ENCODE data around the gene TMEM247.

The TMEM247 gene

DNA sequence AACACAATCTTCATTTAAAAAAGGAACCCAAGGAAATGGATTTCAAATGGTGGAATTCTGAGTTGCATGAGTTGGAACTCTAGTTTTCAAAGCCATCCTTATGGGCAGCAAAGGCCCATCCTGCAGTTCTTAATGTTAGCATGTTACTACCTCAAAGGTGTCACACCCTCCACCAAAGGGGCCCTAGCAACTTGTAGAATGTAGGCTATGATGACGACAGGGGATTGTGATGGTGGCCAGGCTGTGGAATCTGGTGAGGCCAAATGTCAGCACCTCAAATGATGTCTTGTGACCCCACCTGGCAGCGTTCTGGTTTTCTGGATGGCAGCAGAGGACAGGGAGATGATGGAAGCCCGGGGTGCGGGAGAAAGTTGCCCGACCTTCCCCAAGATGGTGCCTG, at the start of gene TMEM247:
TMEM247 (plus strand) TSS at position 301 of the 400 bp plus-strand sequence.
- DNase-seq, result no peak

DNA sequence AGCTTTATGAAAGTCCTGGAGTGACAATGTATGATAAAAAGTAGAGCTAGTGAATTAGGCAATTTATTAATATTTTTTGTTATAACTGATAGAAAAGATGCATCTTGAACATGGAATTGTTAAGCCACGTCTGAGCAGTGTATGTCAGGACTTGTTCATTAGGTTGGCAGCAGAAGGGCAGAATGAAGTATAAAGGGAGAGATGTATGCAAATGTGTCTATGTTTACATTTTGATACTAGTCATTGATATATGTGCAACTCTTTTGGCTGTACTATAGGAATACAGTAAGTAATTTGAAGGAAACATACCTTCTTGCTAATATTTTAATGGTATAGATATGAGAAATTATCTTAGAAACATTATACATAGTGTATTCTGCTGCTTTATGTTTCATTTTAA, 49.0 kb upstream of the TMEM247 start:
- no peak for DNase-seq

DNA sequence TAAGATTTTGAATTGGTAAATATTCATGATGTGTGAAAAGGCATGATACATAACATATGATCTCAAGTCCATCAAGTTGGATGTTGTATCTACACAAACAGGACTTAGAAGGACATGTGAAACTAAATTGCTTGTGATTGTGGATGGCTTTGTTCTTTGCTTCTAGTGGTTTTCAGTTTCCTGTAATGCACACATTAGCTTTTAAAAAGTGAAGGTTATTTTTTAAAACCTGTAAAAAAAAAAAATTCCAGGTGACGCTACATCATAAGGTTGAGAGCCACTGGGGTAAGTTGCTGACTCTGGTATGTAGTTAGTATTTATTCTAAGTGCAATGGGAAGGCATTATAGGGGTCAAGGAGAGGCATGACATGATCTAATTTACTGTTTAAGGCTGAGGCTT, 48.4 kb upstream of the TMEM247 start:
- no peak for DNase-seq

DNA sequence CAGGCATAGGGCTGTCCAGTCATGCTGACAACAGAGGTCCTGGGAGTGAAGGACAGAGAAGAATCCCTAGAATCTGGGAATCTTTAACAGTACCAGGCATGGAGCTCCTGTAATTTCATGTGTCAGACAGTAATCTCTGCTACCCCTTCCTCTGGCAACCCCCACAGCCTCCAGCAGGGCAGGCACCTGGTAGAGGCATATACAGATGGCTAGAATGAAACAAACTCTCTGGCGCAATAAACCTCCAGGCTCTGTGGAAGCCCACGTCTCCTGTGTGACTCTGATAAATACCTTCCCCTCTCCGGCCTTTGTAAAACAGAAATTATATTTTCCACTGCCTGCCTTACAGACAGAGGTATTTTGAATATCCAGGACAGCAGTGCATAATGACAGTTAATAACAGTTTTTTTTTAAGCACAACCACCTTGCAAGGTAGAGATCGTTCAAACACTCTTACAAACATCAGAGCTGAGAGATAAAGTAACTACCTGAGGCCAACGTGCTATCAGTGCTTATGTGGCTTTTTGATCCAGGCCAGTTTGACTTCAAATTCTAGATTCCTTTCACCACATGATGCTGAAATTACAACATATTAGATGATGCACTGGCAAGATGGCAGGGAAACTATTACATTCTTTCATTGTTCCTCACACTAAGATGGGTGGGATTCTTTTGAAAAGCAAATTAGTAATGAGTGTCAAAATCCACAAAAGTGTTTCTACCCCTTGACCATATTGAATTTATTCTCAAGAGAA, 47.7 kb upstream of the TMEM247 start:
- DNase-seq, result peak; percentile 67

DNA sequence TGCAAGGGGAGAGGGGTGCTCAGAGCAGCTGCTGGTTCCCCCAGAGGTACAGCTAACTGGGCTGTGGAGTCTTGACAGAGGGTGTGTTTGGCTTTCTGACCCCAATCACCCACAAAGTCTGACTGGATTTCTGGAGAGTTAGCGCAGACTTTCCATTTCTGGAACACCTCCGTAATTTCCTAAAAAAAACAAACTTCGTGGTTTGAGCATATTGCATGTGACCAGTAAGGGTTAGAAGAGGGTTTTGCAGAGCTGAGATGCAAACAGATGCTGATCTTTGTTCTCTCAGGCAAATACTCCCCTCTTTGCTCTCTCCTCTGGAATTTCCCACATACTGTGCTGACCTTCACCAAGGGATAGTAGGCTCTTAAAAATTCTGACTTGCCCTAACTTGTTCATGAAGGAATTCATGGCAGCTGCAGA, 44.5 kb upstream of the TMEM247 start:
- peak; percentile 90 for DNase-seq

DNA sequence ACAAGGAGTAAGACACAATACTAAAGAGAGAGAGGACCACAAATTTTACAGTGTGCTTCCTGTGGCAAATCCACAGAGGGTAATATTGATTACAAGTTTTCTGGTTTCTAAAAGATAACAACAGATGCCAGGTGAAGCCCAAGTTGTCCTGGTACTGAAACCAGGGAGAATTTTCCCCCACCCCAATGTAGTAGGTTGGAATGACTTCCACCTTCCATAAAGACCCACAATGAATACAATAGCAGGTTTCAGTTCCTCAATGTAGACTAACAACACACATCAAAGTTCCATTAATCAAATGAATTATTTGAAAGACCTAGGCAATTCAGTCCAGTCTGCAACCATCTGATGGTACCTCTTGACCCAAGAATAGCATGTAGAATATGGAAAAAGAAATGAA, 44.0 kb upstream of the TMEM247 start:
- DNase-seq, result no peak

DNA sequence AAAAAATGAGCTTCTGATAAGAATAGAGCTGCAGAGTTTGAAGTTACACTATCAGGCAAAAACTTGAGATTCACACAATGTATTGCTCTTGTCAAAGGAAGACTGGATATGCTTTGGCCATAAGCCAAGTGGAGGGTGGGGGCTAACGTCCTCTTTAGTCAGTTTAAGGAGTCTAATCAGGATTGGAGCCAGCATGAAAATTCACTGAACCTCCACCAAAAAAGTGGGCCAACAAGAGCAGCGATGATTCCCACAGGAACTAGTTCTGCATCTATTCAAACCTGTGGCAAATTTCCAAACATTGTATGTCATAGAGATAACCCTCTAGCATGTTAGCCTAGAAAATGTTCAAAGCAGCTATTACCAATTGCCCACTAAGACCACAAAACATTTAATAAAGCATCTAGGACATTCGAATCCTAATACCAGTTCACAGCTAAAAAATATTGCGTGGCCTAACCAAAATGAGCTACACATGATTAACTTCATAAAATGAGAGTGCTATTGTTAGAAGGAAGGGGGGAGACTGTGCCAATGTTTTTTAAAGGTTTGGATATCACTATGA, 43.5 kb upstream of the TMEM247 start:
- no peak for DNase-seq

DNA sequence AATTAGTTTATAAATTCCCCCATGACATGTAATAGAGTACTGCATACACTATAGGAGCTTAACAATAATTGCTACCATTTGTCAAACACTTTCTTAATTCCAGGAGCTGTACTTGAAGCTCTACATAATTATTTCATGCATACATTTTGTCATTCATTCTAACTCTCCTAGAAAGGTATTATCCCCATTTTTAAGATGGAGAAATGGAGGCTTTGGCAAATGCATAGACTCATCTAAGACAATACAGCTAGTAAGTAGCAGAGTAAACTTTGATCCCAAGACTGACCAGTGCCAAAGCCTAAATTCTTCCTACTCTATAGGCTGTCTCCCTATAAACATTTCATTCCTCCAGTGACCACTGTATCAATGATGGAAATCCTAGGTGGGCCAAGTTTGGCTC, 42.6 kb upstream of the TMEM247 start:
- DNase-seq, result no peak

DNA sequence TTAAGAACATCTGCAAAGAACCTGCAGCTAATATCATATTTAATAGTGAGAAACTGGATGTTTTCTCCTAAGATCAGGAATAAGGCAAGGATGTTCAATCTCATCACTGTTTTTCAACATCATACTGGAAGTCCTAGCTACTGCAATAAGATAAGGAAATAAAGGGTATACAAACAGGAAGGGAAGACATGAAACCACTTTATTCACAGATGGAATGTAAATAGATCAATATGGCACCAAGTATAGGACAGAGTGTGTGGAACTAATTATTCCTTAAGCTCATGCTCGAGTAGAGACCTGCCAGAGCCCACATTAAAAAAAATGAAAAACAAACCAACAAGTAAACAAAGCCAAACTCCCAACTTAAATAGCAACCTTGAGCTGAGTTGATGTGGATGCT, 41.3 kb upstream of the TMEM247 start:
- DNase-seq, result no peak

DNA sequence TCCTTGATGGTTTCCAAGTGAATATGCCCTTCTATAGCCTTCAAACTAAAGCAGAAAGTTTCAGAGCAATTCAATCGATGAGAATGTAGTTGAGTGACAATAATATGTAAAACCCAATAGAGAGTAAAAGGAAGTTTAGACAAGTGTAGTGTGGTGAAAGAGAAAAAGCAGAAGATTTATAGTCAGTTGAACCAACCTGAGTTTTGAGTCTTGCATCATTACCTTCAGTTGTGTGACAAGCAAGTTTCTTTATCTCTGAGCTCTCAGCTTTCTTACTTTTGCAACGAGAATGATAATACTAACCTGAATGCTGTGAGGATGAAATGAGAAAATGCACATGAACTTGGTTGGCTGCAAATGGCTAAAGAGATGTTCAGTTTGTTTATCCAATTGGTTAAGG, 40.6 kb upstream of the TMEM247 start:
- DNase-seq, result no peak

DNA sequence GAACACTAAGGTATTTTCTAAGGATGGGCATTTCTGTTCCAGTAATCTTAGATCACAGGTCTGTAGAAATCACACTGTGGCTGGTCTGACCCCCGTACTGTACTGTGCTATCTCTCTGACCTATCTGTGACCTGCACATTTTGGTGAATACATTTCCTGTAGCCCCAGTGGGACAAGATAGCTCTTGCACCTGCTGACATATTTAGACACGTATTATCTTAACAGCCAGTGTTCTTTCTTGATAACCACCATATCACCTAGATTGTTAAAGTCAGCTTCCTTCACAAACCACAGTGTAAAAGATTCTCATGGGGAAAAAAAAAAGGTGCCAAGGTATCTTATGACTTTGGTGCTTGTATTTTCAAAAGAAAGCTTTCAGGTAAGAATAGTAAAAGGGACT, 39.8 kb upstream of the TMEM247 start:
- DNase-seq, result no peak

DNA sequence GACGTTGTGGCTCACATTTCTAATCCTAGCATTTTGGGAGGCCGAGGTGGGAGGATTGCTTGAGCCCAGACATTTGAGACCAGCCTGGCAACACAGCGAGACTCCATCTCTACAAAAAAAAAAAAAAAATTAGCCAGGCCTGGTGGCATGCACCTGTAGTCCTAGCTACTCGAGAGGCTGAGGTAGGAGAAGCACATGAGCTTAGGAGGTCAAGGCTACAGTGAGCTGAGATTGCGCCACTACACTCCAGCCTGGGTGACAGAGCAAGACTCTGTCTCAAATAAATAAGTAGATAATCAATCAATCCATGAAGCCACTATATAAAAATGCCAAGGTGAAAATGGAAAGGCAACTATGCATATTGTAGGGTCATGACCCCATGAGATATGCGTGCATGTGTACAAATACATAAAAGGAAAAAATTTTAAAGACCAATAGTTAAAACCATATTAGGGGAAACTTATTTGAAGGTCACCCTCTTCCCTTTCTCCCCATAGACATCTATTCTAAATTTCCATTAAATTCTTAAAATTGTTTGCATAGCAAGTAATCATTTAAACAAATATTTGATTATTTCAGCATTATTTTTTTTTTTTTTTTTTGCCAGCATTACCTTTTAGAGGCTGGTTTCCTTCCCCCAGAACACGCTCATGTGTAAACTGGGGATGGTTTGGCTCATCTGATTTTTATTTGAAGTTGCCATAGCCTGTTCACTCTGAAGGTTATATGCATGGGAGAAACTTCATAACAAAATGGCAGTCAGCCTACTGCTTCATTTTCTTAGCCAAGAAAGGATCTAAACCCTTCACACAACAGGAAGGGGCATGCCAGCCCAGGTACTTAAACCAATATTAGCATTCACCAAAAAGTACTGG, 37.3 kb upstream of the TMEM247 start:
- no peak for DNase-seq

DNA sequence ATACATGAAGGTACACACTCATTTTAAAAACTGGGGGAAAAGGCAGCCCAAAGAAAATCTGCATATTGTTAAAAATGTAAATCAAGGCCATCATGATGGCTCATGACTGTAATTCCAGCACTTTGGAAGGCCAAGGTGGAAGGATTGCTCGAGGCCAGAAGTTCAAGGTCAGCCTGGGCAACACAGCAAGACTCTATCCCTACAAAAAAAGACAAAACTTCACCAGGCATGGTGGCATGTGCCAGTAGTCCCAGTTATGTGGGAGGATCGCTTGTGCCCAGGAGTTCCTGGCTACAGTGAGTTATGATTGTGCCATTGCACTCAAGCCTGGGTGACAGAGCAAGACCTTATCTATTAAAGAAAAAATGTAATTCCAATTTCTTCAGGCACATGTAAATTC, 34.6 kb upstream of the TMEM247 start:
- DNase-seq, result no peak

DNA sequence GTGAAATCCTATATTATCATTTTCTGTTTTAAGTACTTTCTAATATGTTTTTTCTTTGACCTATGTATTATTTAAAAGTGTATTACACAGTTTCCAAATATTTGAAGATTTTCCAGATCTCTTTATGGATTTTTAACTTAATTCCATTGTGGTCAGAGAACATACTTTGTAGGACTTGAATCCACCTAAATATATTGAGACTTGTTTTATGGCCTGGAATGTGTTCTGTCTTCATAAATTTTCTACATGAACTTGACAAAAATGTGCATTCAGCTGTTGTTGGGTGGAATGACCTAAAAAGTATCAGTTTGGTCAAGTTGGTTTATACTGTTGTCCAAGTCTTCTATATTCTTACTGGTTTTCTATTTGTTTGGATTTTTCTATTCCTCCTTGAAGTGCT, 33.8 kb upstream of the TMEM247 start:
- DNase-seq, result no peak

DNA sequence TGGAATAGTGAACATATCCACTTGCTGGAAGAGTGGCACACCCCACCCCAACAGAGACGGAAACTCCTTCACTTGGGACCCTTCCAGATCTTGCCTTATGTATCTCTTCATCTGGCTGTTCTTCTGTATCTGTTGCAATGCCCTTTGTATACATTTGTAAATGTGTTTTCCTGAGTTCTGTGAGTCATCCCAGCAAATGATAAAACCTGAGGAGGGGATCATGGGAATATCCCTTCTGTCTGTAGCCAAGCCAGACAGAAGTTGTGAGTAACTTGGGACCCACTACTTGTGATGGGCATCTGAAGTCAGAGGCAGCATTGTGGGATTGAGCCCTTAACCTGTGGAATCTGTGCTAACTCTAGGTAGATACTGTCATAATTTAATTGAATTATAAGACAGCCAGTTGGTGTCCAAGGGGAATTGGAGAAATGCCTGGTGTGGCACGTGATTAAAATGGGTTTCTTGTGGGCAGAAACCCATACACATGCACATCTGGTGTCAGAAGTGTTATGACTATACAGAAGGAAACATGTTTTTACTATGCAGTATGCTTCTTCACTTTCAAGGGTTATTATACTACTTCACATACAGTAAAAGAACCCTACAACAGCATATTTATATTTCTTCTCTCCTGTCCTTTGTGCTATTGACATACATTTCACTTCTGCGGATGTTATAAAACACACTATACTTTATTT, 32.3 kb upstream of the TMEM247 start:
- peak; percentile 59 for DNase-seq

DNA sequence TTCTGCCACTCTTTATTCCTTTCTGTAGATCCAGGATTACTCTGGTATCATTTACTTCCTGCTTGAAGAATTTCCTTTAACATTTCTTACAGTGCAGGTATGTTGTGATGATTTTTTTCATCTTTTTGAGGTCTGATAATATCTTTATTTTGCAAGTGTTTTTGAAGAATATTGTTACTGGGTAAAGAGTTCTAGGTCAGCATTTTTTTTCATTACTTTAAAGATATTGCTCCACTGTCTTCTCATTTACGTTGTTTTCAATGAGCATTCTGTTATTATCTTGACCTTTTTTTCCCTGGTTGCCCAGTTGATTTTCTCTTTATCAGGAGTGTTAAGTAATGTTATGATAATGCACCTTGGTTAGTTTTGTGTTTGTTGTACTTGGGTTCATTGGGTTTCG, 31.7 kb upstream of the TMEM247 start:
- no peak for DNase-seq

DNA sequence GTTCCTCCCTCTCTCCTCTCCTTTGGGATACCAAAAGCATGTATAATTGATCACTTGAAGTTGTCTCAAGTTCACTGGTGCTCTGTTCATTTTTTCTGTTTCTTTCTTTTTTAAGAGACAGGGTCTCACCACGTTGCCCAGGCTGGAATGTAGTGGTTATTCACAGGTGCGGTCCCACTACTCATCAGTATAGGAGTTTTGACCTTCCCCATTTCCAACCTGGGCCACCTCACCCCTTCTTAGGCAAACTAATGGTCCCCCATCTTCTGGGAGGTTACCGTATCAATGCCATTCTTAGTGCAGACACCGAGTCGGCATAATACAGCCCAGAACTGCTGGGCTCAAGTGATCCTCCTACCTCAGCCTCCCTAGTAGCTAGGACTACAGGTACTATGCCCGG, 31.3 kb upstream of the TMEM247 start:
- no peak for DNase-seq

DNA sequence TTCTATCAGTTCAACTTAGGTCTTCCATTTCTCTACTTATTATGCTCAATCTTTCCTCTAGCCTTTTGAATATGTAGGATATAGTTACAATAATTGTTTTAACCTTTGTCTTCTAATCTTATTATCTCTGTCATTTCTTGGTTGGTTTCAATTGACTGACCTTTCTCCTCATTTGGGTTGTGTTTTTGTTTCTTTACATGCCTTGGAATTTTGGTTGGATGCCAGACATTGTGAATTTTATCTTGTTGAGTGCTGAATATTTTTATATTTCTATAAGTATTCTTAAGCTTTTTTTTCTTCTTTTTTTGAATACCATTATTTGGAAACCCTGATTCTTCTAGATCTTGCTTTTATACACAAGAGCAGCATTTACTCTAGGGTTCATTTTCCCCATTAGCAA, 30.7 kb upstream of the TMEM247 start:
- no peak for DNase-seq

DNA sequence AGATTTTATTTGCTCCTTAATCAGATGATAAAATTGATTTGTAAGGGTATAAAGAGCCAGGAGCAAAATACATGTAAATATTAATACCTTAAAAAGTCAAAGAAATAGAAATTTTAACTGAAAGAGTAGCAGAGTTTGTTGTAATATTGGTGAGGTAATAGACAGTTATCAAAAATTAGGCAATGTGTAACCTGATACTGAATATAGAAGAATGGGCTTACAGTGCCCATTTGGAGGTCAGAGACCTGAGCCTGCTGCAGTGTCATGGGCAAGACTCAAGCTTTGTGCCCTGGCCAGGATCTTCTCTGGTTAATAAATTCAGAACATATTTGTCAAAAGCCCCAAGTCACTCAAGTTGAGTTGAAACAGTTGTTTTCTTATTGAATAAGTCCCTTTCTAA, 29.7 kb upstream of the TMEM247 start:
- DNase-seq, result no peak

DNA sequence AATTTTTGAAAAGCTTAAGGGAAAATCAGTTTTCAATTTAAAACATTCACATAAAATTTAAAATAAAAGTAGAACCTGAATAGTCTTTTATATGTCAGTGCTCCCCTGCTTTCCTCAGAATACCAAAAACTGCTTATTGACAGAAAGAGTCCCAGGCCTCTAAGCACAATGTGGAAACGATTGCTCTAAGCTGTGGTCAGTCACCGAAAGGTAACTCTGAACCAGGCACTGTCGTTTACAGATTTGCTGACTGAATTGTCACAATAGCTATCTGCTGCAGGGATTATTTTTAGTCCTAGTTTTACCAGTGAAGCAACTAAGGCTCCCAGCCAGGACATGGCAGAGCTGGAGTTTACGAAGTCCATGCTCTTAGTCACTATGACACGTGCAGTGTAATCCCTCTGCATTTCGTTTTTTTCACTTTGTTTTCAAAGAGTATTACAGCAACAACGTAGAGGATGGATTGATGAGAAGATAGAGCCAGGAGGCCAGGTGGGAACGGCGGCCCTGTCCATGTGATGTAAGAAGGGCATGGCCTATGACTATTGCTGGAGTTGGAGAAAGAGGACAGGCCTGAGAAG, 28.1 kb upstream of the TMEM247 start:
- peak; percentile 63 for DNase-seq

DNA sequence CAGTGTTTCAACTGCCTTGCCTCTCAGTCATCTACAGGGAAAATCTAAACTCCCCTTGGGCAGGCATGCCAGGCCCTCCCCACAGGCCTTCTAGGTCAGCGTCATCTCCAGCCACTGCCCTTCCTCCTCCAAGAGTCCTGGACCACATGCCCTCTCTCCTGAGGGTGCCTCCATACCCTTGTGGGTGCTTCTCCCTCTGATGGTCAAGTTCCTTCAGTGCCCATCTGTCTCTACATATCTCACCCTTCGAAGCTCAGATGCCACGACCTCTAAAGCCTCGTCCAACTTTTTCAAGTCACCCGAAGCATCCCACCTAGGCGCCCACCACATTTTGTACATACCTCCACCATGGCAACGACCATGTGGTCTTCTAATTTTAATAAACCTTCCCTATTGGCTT, 22.6 kb upstream of the TMEM247 start:
- no peak for DNase-seq

DNA sequence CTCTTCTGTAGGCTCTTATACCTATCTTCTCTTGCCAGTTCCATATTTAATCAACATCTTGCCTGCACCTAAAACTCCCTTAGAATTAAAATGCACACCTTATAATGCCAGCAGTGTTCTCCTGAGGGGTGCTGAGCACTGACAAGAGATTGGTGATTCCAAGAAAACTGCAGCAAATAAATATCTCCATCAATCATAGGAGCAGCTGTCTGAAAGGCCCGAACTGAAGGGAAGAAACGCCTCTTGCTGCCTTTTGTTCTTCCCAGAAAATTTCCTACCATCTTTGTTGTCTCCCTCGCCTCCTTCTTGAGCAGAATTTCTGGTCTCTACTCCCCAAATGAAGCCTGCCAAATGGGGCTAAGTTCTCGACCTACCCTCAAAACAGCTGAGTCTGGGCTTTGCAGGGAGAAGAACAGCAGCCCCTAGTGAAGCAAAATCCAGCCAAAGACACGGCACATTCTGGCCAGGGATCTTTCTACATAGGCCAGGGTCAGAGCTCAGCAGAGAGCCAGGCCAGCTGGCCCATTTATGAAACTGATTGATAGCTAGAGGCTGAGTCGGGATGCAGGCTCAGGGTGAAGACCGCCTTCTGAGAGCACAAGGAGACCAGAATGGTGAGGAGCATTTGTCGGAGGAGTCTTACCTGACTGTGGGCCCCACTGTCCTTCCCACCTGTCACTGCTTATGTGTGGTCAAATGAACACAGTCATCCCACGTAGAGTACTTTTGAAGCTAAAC, 20.4 kb upstream of the TMEM247 start:
- DNase-seq, result no peak

Measured in HCEC 1CT (cell line).